ENCODE data around the gene BSN. TPM values are rescaled to one million over a fixed set of nuclear protein-coding genes. Genes with fewer than 3 reads are reported as not detected.

The BSN gene
- total RNA-seq, 2 donors from 2014 or later = 1.3 to 6.6 TPM

GRCh38 chr3:49617390-49618013 lies 63.2 kb downstream of the BSN start:
- intact Hi-C loops (cut with DNase I) = no loop called here
- no peaks in the 10 kb centered on the region for H3K36me3 ChIP-seq (replicated peaks in 1 of 2; ENCODE audit: insufficient read depth in 1 of 2, low read depth in 2 of 2)
- WGBS, 2 donors = 78 to 96% methylated on average over 5 to 7 of the region's 7 CpGs
- H3K27me3 ChIP-seq = no peaks in the 10 kb centered on the region
- ATAC-seq (no peak), DNase-seq (no peak)
- no peak overlapping the region for H3K27ac ChIP-seq
- no peak for TF ChIP-seq CTCF (IDR thresholded peaks at IDR 0.05)
- TF ChIP-seq POLR2A (IDR thresholded peaks at IDR 0.05) = no peak
- no peaks in the 10 kb centered on the region for H3K9me3 ChIP-seq
- H3K4me1 ChIP-seq = no peaks in the 10 kb centered on the region
- H3K4me3 ChIP-seq = no peak overlapping the region

GRCh38 chr3:49618412-49618811 lies 64.1 kb downstream of the BSN start:
- Histone ChIP-seq H3K27me3 (no peaks in the 10 kb centered on the region), H3K36me3 (replicated peaks in 1 of 2; ENCODE audit: insufficient read depth in 1 of 2, low read depth in 2 of 2) (no peaks in the 10 kb centered on the region), H3K4me1 (no peaks in the 10 kb centered on the region), H3K9me3 (no peaks in the 10 kb centered on the region), H3K27ac (no peak overlapping the region), H3K4me3 (no peak overlapping the region)
- WGBS, 2 donors = 73 to 78% methylated on average over 4 of the region's 4 CpGs
- ATAC-seq (no peak), DNase-seq (no peak)
- intact Hi-C loops (cut with DNase I) = no loop called here
- TF ChIP-seq POLR2A (IDR thresholded peaks at IDR 0.05) (no peak), CTCF (IDR thresholded peaks at IDR 0.05) (no peak)

- Histone ChIP-seq H3K27me3 (no peaks in the 10 kb centered on the region), H3K9me3 (no peaks in the 10 kb centered on the region), H3K27ac (no peak overlapping the region), H3K4me1 (no peaks in the 10 kb centered on the region), H3K36me3 (replicated peaks in 1 of 2; ENCODE audit: insufficient read depth in 1 of 2, low read depth in 2 of 2) (no peaks in the 10 kb centered on the region), H3K4me3 (no peak overlapping the region)
- DNase-seq = no peak
- intact Hi-C loops (cut with DNase I) = no loop called here
- ATAC-seq = no peak
- TF ChIP-seq POLR2A (IDR thresholded peaks at IDR 0.05) (no peak), CTCF (IDR thresholded peaks at IDR 0.05) (no peak)
- WGBS, 2 donors = 90 to 99% methylated on average over 5 of the region's 5 CpGs
Observed at GRCh38 chr3:49619649-49620048, 65.4 kb downstream of the BSN start.

GRCh38 chr3:49620728-49621127 lies 66.5 kb downstream of the BSN start:
- intact Hi-C loops (cut with DNase I) = no loop called here
- ATAC-seq (no peak), DNase-seq (no peak)
- 93 to 94% methylated on average over 8 of the region's 8 CpGs for WGBS, 2 donors
- H3K9me3 ChIP-seq = no peaks in the 10 kb centered on the region
- H3K36me3 ChIP-seq (replicated peaks in 1 of 2; ENCODE audit: insufficient read depth in 1 of 2, low read depth in 2 of 2) = no peaks in the 10 kb centered on the region
- H3K4me1 ChIP-seq = no peaks in the 10 kb centered on the region
- no peak for TF ChIP-seq CTCF (IDR thresholded peaks at IDR 0.05)
- TF ChIP-seq POLR2A (IDR thresholded peaks at IDR 0.05) = no peak
- H3K27me3 ChIP-seq = no peaks in the 10 kb centered on the region
- no peak overlapping the region for H3K4me3 ChIP-seq
- no peak overlapping the region for H3K27ac ChIP-seq

GRCh38 chr3:49623071-49623470 lies 68.8 kb downstream of the BSN start:
- Histone ChIP-seq H3K4me3 (no peak overlapping the region), H3K27ac (no peak overlapping the region), H3K4me1 (no peaks in the 10 kb centered on the region), H3K9me3 (no peaks in the 10 kb centered on the region), H3K36me3 (replicated peaks in 1 of 2; ENCODE audit: insufficient read depth in 1 of 2, low read depth in 2 of 2) (no peaks in the 10 kb centered on the region), H3K27me3 (no peaks in the 10 kb centered on the region)
- DNase-seq (no peak), ATAC-seq (no peak)
- TF ChIP-seq CTCF (IDR thresholded peaks at IDR 0.05) = no peak
- no peak for TF ChIP-seq POLR2A (IDR thresholded peaks at IDR 0.05)
- intact Hi-C loops (cut with DNase I) = no loop called here
- WGBS, 2 donors = 71 to 75% methylated on average over 1 of the region's 1 CpG

Data from body of pancreas (tissue), 4 donors.